ENCODE data around the gene WNT2B.

The WNT2B gene

GRCh38 chr1:112508278-112509004 lies at the start of gene WNT2B (continued):
- TF ChIP-seq ZNF660 (tag by site-specific recombination; IDR thresholded peaks at IDR 0.05): peak; percentile 68
- TF ChIP-seq PRDM6 (tag by site-specific recombination; IDR thresholded peaks at IDR 0.05): no peak
- no peak for TF ChIP-seq ZNF621 (tag by site-specific recombination; IDR thresholded peaks at IDR 0.05)
- no peak for TF ChIP-seq GFI1B (tag by site-specific recombination; IDR thresholded peaks at IDR 0.05)
- TF ChIP-seq ZNF23 (tag by site-specific recombination; IDR thresholded peaks at IDR 0.05; ENCODE audit: borderline replicate concordance): no peak
- TF ChIP-seq ZSCAN4 (tag by site-specific recombination; IDR thresholded peaks at IDR 0.05): peak; percentile 31; the same call in 1 of the 2 replicates
- no peak for TF ChIP-seq WT1 (tag by site-specific recombination; IDR thresholded peaks at IDR 0.05)
- TF ChIP-seq YY1 (tag by site-specific recombination; IDR thresholded peaks at IDR 0.05): no peak
- peak; percentile 65 for TF ChIP-seq ZFHX2 (tag by site-specific recombination; conservative IDR thresholded peaks at IDR 0.05)
- 0 out of 2 replicates have a peak, but pooled peaks have one; percentile 20 for TF ChIP-seq GLIS2 (tag by site-specific recombination; IDR thresholded peaks at IDR 0.05)
- no peak for TF ChIP-seq ZNF114 (tag by site-specific recombination; IDR thresholded peaks at IDR 0.05)
- peak; percentile 70; the same call in 1 of the 2 replicates for TF ChIP-seq ZXDB (tag by site-specific recombination; IDR thresholded peaks at IDR 0.05)
- TF ChIP-seq ZBTB8A (tag by site-specific recombination; IDR thresholded peaks at IDR 0.05): peak; percentile 92
- no peak for TF ChIP-seq ZNF639 (tag by site-specific recombination; IDR thresholded peaks at IDR 0.05)
- no peak for TF ChIP-seq ZNF202 (tag by site-specific recombination; IDR thresholded peaks at IDR 0.05; ENCODE audit: borderline replicate concordance)
- no peak for TF ChIP-seq AEBP2 (tag by site-specific recombination; IDR thresholded peaks at IDR 0.05; ENCODE audit: borderline replicate concordance)
- TF ChIP-seq ZNF324 (tag by site-specific recombination; IDR thresholded peaks at IDR 0.05): no peak
- TF ChIP-seq KLF16 (tag by site-specific recombination; IDR thresholded peaks at IDR 0.05): 0 out of 2 replicates have a peak, but pooled peaks have one; percentile 26
- TF ChIP-seq ATF2 (tag by site-specific recombination; IDR thresholded peaks at IDR 0.05; ENCODE audit: low read depth): no peak
- TF ChIP-seq SETDB1 (IDR thresholded peaks at IDR 0.05; ENCODE audit: insufficient read length, low read length): no peak
- no peak for TF ChIP-seq ZNF416 (tag by site-specific recombination; IDR thresholded peaks at IDR 0.05)
- no peak for TF ChIP-seq IKZF3 (tag by site-specific recombination; IDR thresholded peaks at IDR 0.05)
- TF ChIP-seq PRDM4 (tag by site-specific recombination; IDR thresholded peaks at IDR 0.05): peak; percentile 51; the same call in 1 of the 2 replicates
- TF ChIP-seq ZNF311 (tag by site-specific recombination; IDR thresholded peaks at IDR 0.05; ENCODE audit: borderline replicate concordance): no peak
- TF ChIP-seq ZBTB6 (tag by site-specific recombination; IDR thresholded peaks at IDR 0.05): no peak
- TF ChIP-seq ZNF449 (tag by site-specific recombination; IDR thresholded peaks at IDR 0.05): no peak; the same call in 1 of the 2 replicates
- 0 out of 2 replicates have a peak, but pooled peaks have one; percentile 19 for TF ChIP-seq ZNF121 (tag by site-specific recombination; IDR thresholded peaks at IDR 0.05)
